Measurements from ENCODE around the gene RO60. TPM values are rescaled to one million over a fixed set of nuclear protein-coding genes. Genes with fewer than 3 reads are reported as not detected.

The RO60 gene
- total RNA-seq, 2 experiments from 2014 or later = 46.1 to 46.3 TPM

- Histone ChIP-seq H3K36me3 (ENCODE audit: insufficient read depth, low read length) (peaks cover 8% of the 10 kb centered on the region), H3K4me1 (ENCODE audit: insufficient read depth, low read length) (no peaks in the 10 kb centered on the region), H3K27ac (ENCODE audit: low read depth in 1 of 2, low read length in 2 of 2) (no peak overlapping the region), H3K4me3 (ENCODE audit: low read length) (no peak overlapping the region), H3K9me3 (ENCODE audit: control insufficient read depth in 1 of 2, insufficient read depth in 1 of 2, low read length in 2 of 2) (no peaks in the 10 kb centered on the region), H3K27me3 (ENCODE audit: control insufficient read depth in 1 of 2, insufficient read depth in 2 of 2, low read length in 2 of 2) (no peaks in the 10 kb centered on the region)
- Mint-ChIP-seq H3K4me3 (no peak overlapping the region), H3K27ac (no peak overlapping the region), H3K9me3 (no peaks in the 10 kb centered on the region), H3K27me3 (no peaks in the 10 kb centered on the region), H3K4me1 (ENCODE audit: low read depth) (no peaks in the 10 kb centered on the region), H3K36me3 (ENCODE audit: low read depth) (peaks cover 17% of the 10 kb centered on the region)
- DNase-seq = no peak
- ChIA-PET POLR2A (interaction anchor here (0.9 kb wide), 1 partner anchor 8 kb away, joined by 3 read pairs; no protein-coding TSS in a partner anchor), CTCF (interaction anchor here (0.7 kb wide), 1 partner anchor 1794 kb away, joined by 3 read pairs; no protein-coding TSS in a partner anchor)
- ATAC-seq (ENCODE audit: poor library complexity) = no peak
- intact Hi-C loops (cut with DNase I, micrococcal nuclease) = no loop called here
- TF ChIP-seq CTCF (IDR thresholded peaks at IDR 0.05) = no peak
Measured at GRCh38 chr1:193013707-193014106, 45.7 kb upstream of the RO60 start.

GRCh38 chr1:193014400-193014799, 45.0 kb upstream of the RO60 start:
- Histone ChIP-seq H3K4me3 (ENCODE audit: low read length) (no peak overlapping the region), H3K36me3 (ENCODE audit: insufficient read depth, low read length) (peaks cover 8% of the 10 kb centered on the region), H3K27me3 (ENCODE audit: control insufficient read depth in 1 of 2, insufficient read depth in 2 of 2, low read length in 2 of 2) (no peaks in the 10 kb centered on the region), H3K9me3 (ENCODE audit: control insufficient read depth in 1 of 2, insufficient read depth in 1 of 2, low read length in 2 of 2) (no peaks in the 10 kb centered on the region), H3K4me1 (ENCODE audit: insufficient read depth, low read length) (no peaks in the 10 kb centered on the region), H3K27ac (ENCODE audit: low read depth in 1 of 2, low read length in 2 of 2) (no peak overlapping the region)
- DNase-seq (no peak), ATAC-seq (ENCODE audit: poor library complexity) (no peak)
- H3K4me1 Mint-ChIP-seq (ENCODE audit: low read depth) = no peaks in the 10 kb centered on the region
- TF ChIP-seq CTCF (IDR thresholded peaks at IDR 0.05) = no peak
- no peaks in the 10 kb centered on the region for H3K27me3 Mint-ChIP-seq
- H3K9me3 Mint-ChIP-seq = no peaks in the 10 kb centered on the region
- peaks cover 20% of the 10 kb centered on the region for H3K36me3 Mint-ChIP-seq (ENCODE audit: low read depth)
- POLR2A ChIA-PET = interaction anchor here (0.9 kb wide), 1 partner anchor 8 kb away, joined by 3 read pairs; no protein-coding TSS in a partner anchor
- H3K4me3 Mint-ChIP-seq = no peak overlapping the region
- intact Hi-C loops (cut with DNase I, micrococcal nuclease) = no loop called here
- CTCF ChIA-PET = no interaction called here
- no peak overlapping the region for H3K27ac Mint-ChIP-seq

GRCh38 chr1:193016788-193017187, 42.6 kb upstream of the RO60 start:
- H3K4me3 Mint-ChIP-seq = no peak overlapping the region
- no peak overlapping the region for H3K27ac Mint-ChIP-seq
- no peaks in the 10 kb centered on the region for H3K9me3 Mint-ChIP-seq
- no peaks in the 10 kb centered on the region for H3K27me3 ChIP-seq (ENCODE audit: control insufficient read depth in 1 of 2, insufficient read depth in 2 of 2, low read length in 2 of 2)
- no peaks in the 10 kb centered on the region for H3K9me3 ChIP-seq (ENCODE audit: control insufficient read depth in 1 of 2, insufficient read depth in 1 of 2, low read length in 2 of 2)
- intact Hi-C loops (cut with DNase I, micrococcal nuclease) = no loop called here
- no peak for TF ChIP-seq CTCF (IDR thresholded peaks at IDR 0.05)
- no peaks in the 10 kb centered on the region for H3K4me1 ChIP-seq (ENCODE audit: insufficient read depth, low read length)
- H3K36me3 ChIP-seq (ENCODE audit: insufficient read depth, low read length) = peaks cover 12% of the 10 kb centered on the region
- POLR2A ChIA-PET = no interaction called here
- H3K27me3 Mint-ChIP-seq = no peaks in the 10 kb centered on the region
- no peak for ATAC-seq (ENCODE audit: poor library complexity)
- CTCF ChIA-PET = no interaction called here
- H3K4me3 ChIP-seq (ENCODE audit: low read length) = no peak overlapping the region
- H3K36me3 Mint-ChIP-seq (ENCODE audit: low read depth) = peaks cover 32% of the 10 kb centered on the region
- no peak overlapping the region for H3K27ac ChIP-seq (ENCODE audit: low read depth in 1 of 2, low read length in 2 of 2)
- no peaks in the 10 kb centered on the region for H3K4me1 Mint-ChIP-seq (ENCODE audit: low read depth)
- DNase-seq = no peak
